ENCODE measurements around the gene KDM5B.
"Not testable (repeated sequence)": the region's sequence is repeated elsewhere in the genome, so short reads cannot be mapped to it uniquely, and the experiment has no call there.

KDM5B gene

DNA sequence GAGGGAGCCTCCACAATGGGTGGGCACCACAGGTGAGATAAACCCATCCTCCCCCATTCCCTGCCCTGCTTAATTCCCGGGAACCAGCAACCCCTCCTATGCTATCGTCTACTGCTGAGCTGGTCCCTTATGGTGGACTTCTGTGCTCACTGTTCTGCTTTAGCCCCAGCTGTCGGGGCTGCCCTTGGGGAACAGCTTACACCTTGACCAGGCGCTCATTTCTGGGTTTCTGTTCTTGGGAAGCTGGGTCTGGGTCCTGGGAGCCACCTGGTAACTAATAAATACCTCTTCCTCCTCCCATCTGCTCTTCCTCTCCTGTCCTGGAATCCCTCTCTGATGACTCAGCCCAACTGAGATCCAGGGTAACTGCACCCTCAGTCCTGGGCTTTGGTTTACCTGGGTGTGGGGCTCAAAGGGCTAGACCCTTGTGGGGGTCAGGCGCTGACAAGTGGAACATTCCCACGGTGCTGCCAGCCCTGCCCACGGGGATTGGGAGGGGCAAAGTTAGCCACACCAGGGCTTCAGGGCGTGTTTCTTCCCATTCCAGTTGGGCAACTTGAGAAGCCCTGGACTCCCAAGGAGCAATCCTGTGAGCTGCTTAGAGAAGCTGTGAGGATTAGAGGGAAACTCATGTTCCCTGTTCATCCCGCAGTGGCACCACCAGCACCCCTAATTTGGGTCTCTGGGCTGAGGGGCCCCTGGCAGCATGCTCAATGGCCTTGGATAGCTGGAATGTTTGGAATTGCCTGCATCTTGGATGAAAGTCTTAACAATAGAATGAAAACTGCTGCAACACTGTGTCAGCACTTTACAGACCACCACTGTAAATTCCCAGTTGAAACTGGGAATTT is 4.2 kb upstream of the KDM5B start:
- no peak for DNase-seq

DNA sequence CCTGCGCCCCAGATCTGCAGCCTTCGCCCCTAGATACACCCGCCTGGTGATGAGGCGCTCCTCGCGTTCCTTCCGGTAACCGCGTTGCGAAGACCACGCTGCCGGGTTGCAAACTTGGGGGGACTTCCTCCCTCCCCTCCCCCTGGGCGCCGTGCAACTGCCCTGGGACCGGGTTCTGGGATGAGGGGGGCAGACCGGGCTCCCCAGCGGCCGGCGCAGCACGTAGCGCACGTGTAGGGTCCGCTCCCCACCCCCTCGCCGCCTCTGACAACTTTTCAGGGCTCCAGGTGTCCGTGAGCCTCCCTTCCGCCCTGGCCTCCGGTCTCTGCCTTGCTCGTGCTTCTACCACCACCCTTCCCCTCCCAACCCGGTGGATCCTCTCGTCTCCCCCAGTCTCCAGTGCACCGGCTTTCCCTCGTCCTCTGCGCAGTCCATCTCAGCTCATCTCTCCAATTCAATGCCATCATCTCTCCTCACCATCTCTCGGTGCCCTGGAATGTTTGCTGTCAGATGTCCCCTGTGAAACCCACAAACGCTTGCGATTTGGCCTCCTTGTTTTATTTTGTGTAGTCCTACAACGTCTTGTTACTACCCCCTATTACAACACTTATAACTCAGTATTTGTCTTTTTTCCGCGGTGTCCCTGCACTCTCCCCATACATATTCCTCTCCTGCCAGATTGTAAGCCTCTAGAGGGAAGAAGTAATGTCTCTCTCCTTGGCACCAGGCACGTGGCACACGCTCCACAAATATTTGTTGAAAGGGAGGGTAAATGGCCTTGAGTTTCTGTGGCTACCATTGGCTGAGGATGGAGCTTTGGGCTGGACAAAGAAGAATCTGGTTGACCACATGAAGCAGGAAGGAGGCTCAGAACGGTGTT is 3.3 kb upstream of the KDM5B start:
- no peak for DNase-seq

DNA sequence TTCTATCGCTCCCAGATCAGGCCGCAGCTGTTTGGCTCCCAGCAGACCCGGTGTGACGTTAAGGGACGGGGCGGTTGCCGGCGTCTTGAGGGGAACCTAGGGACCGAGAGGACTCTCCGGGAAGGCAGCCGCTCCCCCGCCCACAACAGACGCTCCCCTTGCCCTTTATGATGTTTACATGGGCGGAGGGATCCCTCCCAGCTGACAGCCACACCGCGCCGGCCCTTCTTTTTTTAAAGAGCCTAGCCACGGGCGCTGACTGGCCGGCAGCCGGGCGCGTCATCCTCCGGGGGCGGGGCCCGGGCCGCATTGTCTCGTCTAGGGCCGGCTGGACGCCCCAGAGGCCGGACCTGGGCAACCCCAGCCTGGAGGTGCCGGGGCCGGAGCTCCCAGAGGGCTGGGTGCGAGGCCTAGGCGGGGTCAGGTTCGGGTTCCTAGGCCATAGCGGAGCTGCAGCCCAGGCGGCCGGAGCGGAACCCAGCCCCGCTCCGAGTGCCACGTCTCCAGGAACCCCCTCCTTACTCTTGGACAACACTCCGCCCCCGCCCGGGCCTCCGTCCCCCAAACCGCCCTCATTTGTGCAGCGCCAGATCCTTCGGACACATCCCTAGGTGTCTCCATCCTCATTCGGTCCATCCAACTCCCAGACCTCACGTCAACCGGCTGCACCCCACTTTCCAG is 2.5 kb upstream of the KDM5B start, which contains the start of gene PCAT6:
TSS of gene PCAT6 (plus strand) at position 340 of the 681 bp plus-strand sequence.
- peak; percentile 87 for DNase-seq

DNA sequence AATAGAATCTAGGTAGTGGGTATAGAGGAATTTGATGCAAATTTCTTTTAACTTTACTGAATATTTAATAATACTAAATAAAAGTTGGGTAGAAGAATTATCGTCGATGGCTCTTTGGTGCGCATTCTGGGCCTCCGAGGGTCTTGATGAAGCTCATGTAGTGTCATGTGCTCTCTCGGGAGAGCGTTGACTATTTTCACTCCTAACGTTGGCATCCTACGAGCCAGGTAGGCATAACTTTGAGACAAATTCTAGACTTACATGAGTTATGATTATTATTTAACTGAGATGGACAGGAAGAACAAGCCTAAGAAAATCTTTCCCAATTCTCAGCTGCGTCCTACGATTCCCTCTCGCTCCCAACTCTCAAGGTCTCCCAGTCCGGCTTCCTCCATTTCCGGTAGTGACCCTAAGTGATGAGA is 2.0 kb upstream of the KDM5B start:
- no peak for DNase-seq

DNA sequence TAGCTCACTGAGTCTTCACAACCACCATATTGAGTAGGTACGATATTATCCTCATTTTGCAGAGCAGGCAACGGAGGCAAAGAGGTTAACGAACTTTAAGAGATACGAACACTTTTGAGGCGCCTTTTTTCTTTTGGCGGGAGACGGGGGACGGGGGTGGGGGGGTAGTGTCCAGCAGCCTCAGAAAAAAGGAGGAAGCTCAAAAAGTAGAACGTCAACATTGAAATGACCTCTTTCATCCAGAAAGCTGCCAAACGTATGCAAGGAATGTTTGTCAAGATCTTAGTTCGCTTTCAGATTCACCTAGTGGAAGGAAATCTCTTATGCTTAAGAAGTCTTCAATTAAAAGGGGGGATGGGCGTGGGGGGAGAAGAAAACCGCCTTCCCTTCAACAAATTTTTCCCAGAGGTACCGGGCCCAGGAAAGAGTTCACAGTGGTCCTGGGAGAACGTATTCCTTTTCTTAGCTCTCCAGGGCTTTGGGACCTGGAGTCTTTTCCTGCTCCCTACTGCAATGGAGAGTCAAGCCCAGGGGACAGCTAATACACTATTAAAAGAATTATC is 1.5 kb upstream of the KDM5B start:
- DNase-seq = no peak

DNA sequence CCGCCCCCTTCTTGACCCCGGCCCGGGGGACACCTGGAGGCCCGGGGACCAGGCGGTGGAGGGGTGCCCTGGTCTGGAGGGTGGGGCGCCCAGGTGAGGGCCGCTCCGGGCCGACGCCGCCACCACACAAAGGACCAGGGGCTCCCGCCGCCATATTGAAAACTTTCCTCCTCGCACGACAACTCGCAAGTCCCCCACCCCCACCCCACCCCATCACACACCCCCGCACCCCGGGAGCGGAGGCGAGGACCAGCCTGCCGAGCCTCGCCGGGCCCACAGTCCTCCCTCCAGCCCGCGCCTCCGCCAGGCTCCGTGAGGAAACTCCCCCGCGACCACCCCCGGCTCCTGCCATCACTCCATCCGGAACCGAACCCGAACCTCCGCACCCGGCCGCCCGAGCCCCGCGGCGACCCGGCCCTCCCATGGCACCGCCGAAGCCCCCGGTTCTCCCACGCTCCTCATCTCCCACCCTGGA is 733 bp downstream of the KDM5B start:
- DNase-seq = peak; percentile 57

DNA sequence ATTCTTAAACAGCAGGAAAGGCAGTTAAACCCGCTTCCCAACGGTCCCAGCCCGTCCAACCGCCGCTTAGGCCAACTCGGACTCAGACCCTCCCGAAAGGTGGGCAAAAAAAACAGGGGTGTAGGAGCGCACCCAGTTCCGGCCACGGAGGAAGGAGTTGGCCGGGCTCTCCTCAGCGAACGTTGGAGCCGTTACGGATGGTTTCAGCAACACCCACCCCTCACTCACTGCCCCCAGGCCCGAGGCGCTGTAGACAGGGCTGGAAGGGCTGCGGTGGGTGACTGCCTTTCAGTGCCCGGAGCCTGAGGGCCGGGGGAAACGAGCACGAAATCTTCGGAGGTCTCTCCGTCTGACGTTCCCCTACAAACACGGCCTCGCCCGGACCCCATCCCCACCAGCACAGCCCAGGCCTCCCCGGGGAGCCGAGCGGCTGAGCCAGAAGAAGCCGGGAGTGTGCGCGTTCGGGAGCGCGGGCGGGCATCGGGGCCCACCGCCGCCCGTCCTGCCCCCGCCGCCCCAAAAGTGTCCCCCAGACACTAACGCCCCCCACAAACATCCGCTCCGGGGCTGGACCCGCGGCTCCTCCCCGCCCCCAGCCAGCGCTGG is 1.3 kb downstream of the KDM5B start:
- no peak for DNase-seq

DNA sequence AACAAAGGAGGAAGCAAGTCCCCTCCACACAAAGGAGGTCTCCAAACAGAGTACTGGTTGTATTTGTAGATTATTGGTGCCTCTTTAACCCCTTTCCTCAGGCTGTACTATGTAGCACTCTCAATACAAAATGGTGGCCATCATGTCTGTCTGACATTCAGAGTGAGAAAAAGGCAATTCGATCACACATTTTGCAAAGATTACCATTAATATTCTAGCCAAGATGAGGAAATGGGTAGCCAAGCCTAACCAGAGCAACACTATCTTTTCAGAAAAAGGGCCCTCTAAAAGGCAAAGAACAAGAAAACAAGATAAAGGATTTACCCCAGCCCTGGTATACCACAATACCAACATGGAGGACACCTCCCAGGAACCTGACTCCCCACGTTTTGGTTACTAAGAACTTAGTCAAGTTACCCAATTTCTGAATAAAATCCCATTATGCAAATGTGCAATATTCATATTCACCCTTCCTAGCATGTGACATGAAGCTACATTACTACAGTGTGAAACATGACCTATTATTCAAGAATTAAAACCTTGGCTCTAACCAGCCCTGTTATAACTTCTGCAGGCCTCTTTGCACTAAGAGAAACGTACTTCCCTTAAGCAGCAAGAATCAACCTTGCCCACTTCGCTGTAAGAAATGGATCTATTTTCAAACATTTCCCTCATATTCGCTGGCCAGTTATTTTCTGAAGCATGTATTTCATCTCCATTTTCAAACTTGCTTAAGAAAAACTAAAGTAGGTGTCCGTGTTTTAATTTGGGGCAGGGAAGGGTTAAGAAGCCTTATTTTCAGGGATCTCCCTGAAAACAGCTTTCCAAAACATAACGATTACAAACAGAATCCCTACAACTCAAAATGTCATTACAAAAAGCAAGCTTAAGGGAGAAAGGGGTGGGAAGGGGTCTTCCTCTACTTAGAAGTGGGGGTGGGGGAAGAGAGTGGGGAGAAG is 2.1 kb downstream of the KDM5B start:
- peak; percentile 6 for DNase-seq

DNA sequence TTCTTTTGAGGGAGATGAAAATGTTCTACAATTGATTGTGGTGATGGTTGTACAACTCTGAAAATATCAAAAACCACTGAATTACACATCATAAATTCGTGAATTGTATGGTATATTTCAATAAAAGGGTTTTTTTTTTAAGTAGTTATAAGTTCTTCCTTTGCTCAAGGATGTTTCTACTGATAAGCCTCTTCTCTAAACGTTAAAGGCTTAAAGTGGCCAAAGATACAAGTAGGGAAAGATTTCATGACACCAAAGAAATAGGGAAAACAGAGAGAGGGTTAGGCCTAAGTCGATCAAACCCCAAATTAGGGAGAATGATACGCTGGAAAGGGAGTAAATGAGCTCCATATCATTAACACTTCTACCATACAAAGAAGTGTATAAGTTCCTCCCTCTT is 4.1 kb downstream of the KDM5B start:
- no peak for DNase-seq

DNA sequence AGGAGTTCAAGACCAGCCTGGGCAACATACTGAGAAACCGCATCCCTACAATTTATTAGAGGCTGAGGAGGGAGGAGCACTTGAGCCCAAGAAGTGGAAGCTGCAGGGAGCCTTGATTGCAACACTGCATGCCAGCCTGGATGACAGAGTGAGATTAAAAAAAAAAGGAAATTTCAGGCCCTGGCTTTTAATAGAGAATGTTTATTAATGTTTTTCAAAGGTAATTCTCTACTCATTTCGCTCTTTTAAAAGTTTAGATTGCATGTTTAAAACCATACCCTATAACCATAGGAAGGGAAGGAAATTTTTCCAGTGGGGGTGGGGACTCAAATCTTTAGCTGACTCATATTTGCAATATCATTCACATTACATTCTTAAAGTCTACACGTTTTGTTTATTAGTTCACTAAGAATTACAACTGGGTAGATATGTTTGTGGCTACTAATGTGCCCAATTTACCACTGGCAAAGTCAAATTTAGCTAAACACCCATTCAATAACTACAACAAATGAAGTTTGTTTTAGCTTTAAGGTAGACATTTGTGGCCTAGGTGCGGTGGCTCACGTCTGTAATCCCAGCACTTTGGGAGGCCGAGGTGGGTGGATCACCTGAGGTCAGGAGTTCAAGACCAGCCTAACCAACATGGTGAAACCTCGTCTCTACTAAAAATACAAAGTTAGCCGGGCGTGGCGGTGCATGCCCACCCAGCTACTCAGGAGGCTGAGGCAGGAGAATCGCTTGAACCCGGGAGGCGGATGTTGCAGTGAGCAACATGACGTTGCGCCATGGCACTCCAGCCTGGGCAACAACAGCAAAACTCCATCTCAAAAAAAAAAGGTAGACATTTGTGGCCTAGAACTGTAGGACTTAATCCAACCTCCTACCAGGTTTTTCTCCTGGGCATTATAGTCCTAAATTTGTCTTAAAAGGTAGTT is 5.0 kb downstream of the KDM5B start:
- no peak for DNase-seq

DNA sequence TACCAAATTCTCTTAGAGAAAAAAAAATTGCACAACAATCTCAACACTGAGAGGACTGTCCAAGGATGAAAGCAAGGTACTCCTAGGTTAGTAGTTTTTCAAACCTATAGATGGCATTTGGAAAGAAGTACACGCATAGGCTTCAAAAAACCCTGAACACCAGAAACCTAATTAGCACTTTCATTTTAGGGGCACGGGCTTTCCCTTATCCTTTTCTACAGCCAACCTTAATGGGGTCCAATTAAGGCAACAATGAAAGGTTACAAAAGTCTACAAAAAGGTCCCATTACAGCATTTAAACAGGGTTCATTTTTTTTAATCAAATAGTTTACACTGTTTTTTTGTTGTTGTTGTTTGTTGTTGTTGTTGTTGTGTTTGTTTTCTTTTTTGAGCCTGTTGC is 6.2 kb downstream of the KDM5B start:
- DNase-seq = no peak

DNA sequence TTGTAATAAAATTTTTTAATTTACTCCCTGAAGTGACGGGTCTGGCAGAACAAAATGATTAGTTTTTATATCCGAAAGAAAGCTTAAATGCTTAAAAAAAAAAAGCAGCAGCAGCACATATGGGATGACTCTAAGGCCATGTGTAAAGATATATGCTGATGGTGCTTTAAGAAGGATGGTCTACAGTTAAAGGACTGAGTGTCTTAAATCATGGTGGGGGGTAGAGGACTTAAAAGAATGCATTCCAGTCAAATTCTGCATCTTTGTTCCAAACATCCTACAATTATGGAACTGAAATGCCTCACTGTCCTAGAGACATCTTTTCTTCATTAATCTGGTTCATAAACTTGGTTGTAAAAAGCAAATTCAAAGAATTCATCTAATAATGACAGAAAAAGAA is 7.0 kb downstream of the KDM5B start:
- no peak for DNase-seq

DNA sequence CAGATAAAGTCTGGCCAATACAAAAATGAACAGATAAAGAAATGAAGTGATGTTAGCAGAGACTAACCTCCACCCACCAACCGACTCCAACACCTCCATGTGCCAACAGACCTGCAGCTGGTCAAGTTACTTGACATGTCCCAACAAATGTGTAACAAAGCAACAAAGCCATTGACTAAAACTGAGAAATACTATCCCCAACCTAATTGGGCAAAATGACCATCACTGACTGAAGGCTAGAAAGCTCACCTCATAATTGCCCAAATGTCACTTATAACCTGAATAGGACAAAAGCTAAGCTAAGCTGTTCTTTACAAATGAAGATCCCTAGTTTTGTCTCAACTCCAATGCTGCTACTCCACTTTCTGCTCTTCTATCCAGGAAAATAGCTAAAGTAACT is 7.5 kb downstream of the KDM5B start:
- DNase-seq = no peak

DNA sequence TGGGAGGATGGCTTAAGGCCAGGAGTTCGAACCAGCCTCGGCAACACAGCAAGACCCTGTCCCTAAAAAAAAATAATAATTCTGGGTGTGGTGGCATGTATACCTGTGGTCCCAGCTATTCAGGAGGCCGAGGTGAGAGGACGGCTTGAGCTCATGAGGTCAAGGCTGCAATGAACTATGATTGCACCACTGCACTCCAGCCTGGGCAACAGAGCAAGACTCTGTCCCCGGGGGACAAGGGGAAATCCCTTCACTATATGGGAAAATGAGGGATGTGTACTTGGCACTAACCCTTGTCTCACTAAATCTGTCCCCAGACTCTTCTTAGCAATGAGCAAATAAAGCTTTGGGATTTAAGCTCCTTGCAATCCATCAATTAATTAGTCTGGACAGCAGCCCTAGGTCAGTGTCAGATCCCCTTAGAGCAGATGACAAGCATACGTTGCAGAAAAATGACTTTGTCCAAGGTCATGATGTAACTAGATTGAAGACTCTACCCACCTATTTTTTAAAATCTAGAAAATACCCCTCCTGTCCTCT is 9.4 kb downstream of the KDM5B start:
- no peak for DNase-seq

DNA sequence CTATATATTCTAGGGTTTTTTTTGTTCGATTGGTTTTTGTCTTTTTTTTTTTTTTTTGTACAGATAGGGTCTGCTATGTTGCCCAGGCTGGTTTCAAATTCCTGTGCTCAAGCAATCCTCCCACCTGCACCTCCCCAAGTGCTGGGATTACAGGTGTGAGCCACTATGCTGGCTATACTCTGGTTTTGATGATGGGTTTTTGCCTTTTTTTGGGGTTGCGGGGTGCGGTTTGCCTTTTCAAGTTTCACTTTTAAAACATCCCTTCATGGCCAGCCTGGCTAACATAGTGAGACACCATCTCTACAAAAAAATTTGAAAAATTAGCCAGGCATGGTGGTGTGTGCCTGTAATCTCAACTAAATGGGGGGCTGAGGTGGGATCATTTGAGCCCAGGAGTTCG is 10.0 kb downstream of the KDM5B start:
- DNase-seq = no peak

DNA sequence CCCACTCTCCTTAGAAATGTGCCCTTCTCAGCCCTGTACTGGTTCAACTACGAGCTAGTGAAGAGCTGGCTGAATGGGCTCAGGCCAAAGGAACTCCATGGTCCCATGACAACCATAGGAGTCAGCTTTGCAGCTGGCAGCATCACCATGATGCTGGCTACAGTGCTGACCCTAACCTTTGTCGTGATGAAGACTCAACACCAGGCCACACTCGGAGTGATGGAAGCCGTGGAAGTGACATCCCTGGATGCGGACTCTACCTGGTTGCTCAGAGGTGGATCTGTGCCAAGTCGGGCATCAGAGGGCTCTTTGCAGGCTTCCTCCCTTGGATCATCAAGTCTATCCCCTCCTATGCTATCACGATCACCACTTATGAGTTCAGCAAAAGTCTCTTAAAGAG is 11.6 kb downstream of the KDM5B start:
- no peak for DNase-seq

DNA sequence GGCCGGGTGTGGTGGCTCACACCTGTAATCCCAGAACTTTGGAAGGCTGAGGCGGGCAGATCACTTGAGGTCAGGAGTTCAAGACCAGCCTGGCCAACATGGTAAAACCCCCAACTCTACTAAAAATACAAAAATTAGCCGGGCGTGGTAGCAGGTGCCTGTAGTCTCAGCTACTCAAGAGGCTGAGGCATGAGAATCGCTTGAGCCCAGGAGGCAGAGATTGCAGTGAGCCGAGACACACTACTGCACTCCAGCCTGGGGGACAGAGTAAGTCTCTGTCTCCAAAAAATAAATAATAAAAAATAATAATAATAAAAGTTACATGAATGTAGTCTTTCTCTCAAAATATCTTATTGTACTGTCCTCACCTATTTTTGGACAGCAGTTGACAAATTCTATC is 13.3 kb downstream of the KDM5B start:
- DNase-seq = not testable (repeated sequence)

DNA sequence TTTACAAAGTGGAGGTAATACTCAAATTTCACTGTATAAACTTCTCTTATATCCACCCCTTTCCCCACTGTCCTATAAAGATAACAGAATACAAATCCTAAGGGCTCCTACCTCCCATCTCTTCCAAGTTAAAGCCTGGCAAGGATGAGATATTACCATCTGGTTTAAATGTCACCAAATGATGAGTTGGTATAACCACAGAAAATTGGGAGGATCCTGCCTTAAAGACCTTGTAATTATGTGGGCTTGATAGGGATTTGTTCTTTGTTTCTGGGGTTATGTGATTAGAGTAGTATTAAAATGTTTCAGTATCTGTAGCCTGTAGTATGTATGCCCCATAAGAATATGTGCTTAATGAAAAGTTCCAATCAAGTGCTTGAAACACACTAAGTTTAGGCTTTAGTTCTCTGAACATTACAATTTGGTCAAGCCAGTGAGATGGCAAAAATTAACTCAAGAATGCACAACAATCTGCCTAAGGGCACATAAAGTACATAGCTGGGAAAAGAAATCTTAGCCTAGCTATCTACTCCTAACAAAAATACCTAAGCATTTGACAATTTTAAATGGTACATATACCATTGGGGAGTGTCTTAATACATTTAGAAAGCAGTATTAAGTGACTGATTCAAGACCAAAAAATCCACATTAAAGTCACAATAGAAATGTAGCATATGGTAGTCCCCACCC is 14.0 kb downstream of the KDM5B start:
- no peak for DNase-seq

DNA sequence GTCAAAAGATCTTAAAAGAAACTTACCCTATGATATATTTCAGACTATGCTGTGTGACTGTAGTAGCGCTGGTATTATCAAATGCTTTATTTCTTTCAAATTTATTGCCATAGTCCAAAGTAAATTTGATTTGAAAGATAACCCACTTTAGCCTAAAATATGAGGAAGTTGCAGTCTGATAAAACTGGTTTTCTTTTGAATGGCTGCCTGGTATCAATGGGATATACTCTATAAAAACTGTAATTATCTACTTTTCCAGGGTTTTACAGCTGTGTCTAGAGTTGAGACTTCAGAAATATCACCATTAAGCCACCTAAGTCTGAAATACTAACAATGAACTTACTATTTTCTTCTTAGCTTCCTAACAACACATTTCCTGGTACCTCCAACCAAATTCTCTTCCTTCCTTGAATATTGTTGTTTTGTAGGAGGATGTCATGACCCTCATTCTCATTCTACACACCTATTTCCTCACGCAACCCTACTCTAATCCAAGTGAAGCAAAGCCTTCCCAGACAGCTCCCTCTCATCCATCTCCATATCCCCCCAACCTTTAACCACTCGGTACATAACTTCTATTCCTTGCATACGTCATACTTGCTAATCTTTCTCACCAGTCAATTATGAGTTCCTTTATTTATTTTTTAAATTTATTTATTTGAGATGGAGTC is 17.0 kb downstream of the KDM5B start:
- DNase-seq = no peak

Measured in stimulated activated naive CD4-positive, alpha-beta T cell treated with Interleukin-2 at 50 U/mL for 16 hours (primary cell).